ENCODE results near the gene ANGPT4. TPM values are rescaled to one million over a fixed set of nuclear protein-coding genes. Genes with fewer than 3 reads are reported as not detected.

Gene ANGPT4
- total RNA-seq, 5 donors from 2014 or later (not counting 1 experiment from before 2014, with no cell fraction given), result not detected

DNA sequence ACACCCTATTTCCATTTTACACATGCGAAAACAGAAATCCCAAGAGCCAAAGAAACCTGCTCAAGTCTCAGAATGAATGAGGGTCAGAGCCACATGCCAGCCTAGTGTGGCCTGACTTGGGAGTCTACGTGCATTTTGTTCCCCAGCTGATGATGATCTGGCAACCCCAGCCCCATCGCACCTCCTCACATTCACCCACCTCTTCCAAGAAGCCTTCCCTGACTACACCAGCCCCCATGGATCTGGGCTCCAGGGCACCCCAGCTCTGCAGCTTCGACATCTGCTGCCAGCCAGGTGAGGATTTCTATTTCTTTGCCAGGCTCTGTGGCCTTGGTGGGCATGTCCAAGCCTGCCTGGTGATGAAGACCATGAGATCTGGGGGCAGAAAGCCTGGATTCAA lies 41.0 kb downstream of the ANGPT4 start:
- CTCF ChIA-PET, result no interaction called here
- no peak overlapping the region for H3K27ac Mint-ChIP-seq
- no peak overlapping the region for H3K4me3 ChIP-seq (ENCODE audit: control insufficient read depth in 1 of 2, extremely low read depth in 1 of 2, low read length in 1 of 2)
- H3K9me3 ChIP-seq, result no peaks in the 10 kb centered on the region
- 69% methylated on average over 3 of the region's 4 CpGs for WGBS (ENCODE audit: insufficient coverage)
- peaks cover 0 to 5% of the 10 kb centered on the region in 2 donors for H3K27me3 Mint-ChIP-seq
- H3K27ac ChIP-seq (ENCODE audit: low read length), result no peak overlapping the region
- no peaks in the 10 kb centered on the region for H3K4me1 ChIP-seq (ENCODE audit: control insufficient read depth in 1 of 2, extremely low read depth in 1 of 2, insufficient read depth in 2 of 2, low read length in 2 of 2)
- POLR2A ChIA-PET, result no interaction called here
- H3K36me3 Mint-ChIP-seq, result no peaks in the 10 kb centered on the region
- no peak for DNase-seq
- no peak overlapping the region for H3K4me3 Mint-ChIP-seq
- H3K27me3 ChIP-seq (replicated peaks in 1 of 2; ENCODE audit: control insufficient read depth in 2 of 2, extremely low read depth in 1 of 2, insufficient read depth in 2 of 2, low read length in 1 of 2), result peaks cover 0 to 18% of the 10 kb centered on the region in 2 experiments
- no peak for ATAC-seq (replicated peaks in 1 of 4)
- H3K4me1 Mint-ChIP-seq, result peaks cover 0 to 5% (median 3%) of the 10 kb centered on the region in 3 donors
- H3K36me3 ChIP-seq (ENCODE audit: control insufficient read depth in 2 of 2, extremely low read depth in 1 of 2, insufficient read depth in 1 of 2, low read length in 1 of 2), result no peaks in the 10 kb centered on the region
- no peaks in the 10 kb centered on the region for H3K9me3 Mint-ChIP-seq

DNA sequence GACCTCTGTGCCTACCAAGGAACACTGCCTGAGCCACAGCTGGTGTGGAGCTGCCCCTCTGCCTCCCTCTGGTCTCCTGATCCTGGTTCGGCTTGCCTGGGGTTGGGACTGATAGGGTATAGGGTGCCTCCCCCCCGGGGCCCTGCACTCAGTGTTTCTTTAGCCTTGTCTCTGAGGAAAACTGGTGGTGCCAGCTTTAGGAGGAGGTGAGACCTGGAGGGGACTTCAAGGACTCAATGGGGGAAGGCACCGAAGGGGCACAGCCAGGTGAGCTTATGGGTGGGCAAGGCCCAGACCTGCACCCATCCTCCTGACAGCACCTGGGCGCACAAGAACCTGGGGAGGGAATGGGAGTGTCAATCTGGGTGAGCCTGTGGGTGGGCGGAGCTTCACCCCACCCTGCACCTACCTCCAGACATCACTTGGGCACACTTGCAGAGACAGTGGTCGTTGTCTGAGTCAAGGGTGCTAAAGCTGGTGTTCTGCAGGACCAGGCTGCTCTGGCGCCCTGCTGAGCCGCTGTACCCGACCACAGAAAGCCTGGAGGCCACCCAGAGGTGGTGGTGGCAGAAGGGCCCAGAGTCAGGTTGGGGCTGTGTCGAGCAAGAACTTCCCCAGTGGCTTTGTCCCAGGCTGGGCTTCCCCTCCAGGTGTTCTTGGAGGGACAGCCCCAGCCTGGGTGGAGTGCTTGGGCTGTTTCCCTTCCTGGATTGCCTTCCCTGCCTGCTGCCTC lies 42.1 kb downstream of the ANGPT4 start:
- H3K27ac Mint-ChIP-seq, result no peak overlapping the region
- ATAC-seq (replicated peaks in 1 of 4) (no peak), DNase-seq (no peak)
- Histone ChIP-seq H3K4me1 (ENCODE audit: control insufficient read depth in 1 of 2, extremely low read depth in 1 of 2, insufficient read depth in 2 of 2, low read length in 2 of 2) (no peaks in the 10 kb centered on the region), H3K27ac (ENCODE audit: low read length) (no peak overlapping the region), H3K36me3 (ENCODE audit: control insufficient read depth in 2 of 2, extremely low read depth in 1 of 2, insufficient read depth in 1 of 2, low read length in 1 of 2) (no peaks in the 10 kb centered on the region), H3K27me3 (replicated peaks in 1 of 2; ENCODE audit: control insufficient read depth in 2 of 2, extremely low read depth in 1 of 2, insufficient read depth in 2 of 2, low read length in 1 of 2) (peaks cover 0 to 27% of the 10 kb centered on the region in 2 experiments), H3K9me3 (no peaks in the 10 kb centered on the region), H3K4me3 (ENCODE audit: control insufficient read depth in 1 of 2, extremely low read depth in 1 of 2, low read length in 1 of 2) (no peak overlapping the region)
- H3K27me3 Mint-ChIP-seq, result peaks cover 0 to 11% of the 10 kb centered on the region in 2 donors
- ChIA-PET CTCF (no interaction called here), POLR2A (no interaction called here)
- no peaks in the 10 kb centered on the region for H3K9me3 Mint-ChIP-seq
- H3K4me1 Mint-ChIP-seq, result peaks cover 0 to 5% (median 3%) of the 10 kb centered on the region in 3 donors
- H3K4me3 Mint-ChIP-seq, result no peak overlapping the region
- H3K36me3 Mint-ChIP-seq, result no peaks in the 10 kb centered on the region
- WGBS (ENCODE audit: insufficient coverage), result 55% methylated on average over 6 of the region's 10 CpGs

DNA sequence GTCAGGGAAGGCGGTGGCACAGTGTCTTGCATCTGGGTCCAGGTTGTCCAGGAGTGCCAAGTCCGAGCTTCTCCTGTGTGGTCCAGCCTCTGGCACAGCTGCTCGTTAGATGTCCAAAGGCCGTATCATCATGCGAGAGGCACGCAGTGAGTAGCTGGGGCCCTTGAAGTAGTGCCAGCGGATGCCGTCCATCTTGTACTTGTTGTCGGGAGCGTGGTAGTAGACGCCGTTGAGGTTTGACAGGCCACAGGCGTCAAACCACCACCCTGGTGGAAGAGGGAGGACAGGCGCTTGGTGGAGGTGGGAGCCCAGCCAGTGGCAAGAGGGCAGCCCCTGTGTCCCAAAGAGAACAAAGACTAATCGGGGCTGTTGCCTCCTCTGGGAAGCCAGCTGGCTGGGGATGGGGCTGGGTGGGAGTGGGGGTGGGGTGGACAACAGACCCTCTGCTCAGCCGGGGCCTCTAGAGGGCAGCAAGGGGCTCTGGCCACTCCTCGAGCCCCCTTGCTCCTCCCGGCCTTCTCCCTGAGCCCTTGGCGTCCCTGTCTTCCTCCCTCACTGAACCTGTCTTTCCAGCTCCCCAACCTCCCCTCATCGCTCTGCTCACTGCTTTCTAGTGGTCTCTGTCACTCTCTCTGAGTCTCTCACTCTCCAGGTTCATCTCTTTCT lies 43.1 kb downstream of the ANGPT4 start:
- ATAC-seq (replicated peaks in 1 of 4) (no peak), DNase-seq (no peak)
- Histone ChIP-seq H3K36me3 (ENCODE audit: control insufficient read depth in 2 of 2, extremely low read depth in 1 of 2, insufficient read depth in 1 of 2, low read length in 1 of 2) (no peaks in the 10 kb centered on the region), H3K27ac (ENCODE audit: low read length) (no peak overlapping the region), H3K9me3 (no peaks in the 10 kb centered on the region), H3K4me3 (ENCODE audit: control insufficient read depth in 1 of 2, extremely low read depth in 1 of 2, low read length in 1 of 2) (no peak overlapping the region), H3K4me1 (ENCODE audit: control insufficient read depth in 1 of 2, extremely low read depth in 1 of 2, insufficient read depth in 2 of 2, low read length in 2 of 2) (no peaks in the 10 kb centered on the region), H3K27me3 (replicated peaks in 1 of 2; ENCODE audit: control insufficient read depth in 2 of 2, extremely low read depth in 1 of 2, insufficient read depth in 2 of 2, low read length in 1 of 2) (peaks cover 0 to 27% of the 10 kb centered on the region in 2 experiments)
- CTCF ChIA-PET, result no interaction called here
- POLR2A ChIA-PET, result no interaction called here
- Mint-ChIP-seq H3K27me3 (peaks cover 0 to 11% of the 10 kb centered on the region in 2 donors), H3K36me3 (no peaks in the 10 kb centered on the region), H3K4me3 (no peak overlapping the region), H3K4me1 (peaks cover 0 to 5% (median 3%) of the 10 kb centered on the region in 3 donors), H3K27ac (no peak overlapping the region), H3K9me3 (no peaks in the 10 kb centered on the region)
- 80% methylated on average over 18 of the region's 20 CpGs for WGBS (ENCODE audit: insufficient coverage)

DNA sequence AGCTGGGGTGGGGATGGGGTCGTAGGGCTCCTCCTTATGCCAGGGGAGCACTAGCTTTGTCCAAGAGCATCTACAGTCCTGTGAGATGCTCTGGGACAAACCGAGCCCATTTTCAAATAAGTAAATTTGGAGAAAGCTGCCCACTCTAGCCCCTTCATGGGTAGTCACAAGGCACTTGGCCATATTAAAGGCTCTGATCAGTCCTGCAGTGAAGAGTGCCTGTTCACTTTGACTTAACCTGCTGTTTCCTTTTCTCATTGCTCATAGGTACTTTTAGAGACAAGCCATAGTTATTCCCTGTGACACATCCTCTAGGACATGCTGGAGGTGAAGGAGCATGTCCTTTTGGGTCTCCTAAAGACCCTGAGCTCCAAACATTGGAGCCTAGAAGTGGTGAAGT lies 44.2 kb downstream of the ANGPT4 start:
- H3K9me3 ChIP-seq, result no peaks in the 10 kb centered on the region
- no peaks in the 10 kb centered on the region for H3K4me1 ChIP-seq (ENCODE audit: control insufficient read depth in 1 of 2, extremely low read depth in 1 of 2, insufficient read depth in 2 of 2, low read length in 2 of 2)
- H3K27me3 ChIP-seq (replicated peaks in 1 of 2; ENCODE audit: control insufficient read depth in 2 of 2, extremely low read depth in 1 of 2, insufficient read depth in 2 of 2, low read length in 1 of 2), result peaks cover 0 to 22% of the 10 kb centered on the region in 2 experiments
- H3K27ac Mint-ChIP-seq, result no peak overlapping the region
- H3K36me3 Mint-ChIP-seq, result no peaks in the 10 kb centered on the region
- no peaks in the 10 kb centered on the region for H3K9me3 Mint-ChIP-seq
- 50% methylated on average over 2 of the region's 2 CpGs for WGBS (ENCODE audit: insufficient coverage)
- peaks cover 0 to 5% (median 3%) of the 10 kb centered on the region in 3 donors for H3K4me1 Mint-ChIP-seq
- ChIA-PET POLR2A (no interaction called here), CTCF (no interaction called here)
- DNase-seq, result no peak
- H3K27me3 Mint-ChIP-seq, result peaks cover 0 to 11% of the 10 kb centered on the region in 2 donors
- no peak overlapping the region for H3K4me3 ChIP-seq (ENCODE audit: control insufficient read depth in 1 of 2, extremely low read depth in 1 of 2, low read length in 1 of 2)
- H3K27ac ChIP-seq (ENCODE audit: low read length), result no peak overlapping the region
- H3K36me3 ChIP-seq (ENCODE audit: control insufficient read depth in 2 of 2, extremely low read depth in 1 of 2, insufficient read depth in 1 of 2, low read length in 1 of 2), result no peaks in the 10 kb centered on the region
- H3K4me3 Mint-ChIP-seq, result no peak overlapping the region
- no peak for ATAC-seq (replicated peaks in 1 of 4)

DNA sequence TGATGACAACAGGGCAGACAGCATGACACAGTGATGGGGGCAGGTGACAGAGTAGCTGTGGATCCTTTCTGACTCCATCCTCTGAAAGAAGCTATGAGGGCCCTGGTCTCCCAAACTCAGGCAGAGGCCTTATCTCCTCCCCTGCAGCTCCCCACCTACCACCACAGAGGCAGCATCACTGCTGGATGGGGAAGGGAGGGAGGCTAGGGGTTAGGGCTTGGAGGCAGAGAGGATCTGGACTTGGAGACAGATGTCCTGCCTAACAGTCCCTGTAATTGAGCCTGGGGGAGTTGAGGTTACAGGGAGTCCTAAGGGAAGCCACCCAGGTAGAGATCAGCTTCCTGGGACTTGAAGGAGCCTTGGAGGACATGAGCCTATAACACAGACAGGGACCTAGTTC lies 44.7 kb downstream of the ANGPT4 start:
- DNase-seq (no peak), ATAC-seq (replicated peaks in 1 of 4) (no peak)
- Mint-ChIP-seq H3K36me3 (no peaks in the 10 kb centered on the region), H3K4me1 (peaks cover 0 to 5% (median 3%) of the 10 kb centered on the region in 3 donors), H3K27me3 (peaks cover 0 to 11% of the 10 kb centered on the region in 2 donors), H3K9me3 (no peaks in the 10 kb centered on the region), H3K27ac (no peak overlapping the region), H3K4me3 (no peak overlapping the region)
- Histone ChIP-seq H3K4me3 (ENCODE audit: control insufficient read depth in 1 of 2, extremely low read depth in 1 of 2, low read length in 1 of 2) (no peak overlapping the region), H3K27me3 (replicated peaks in 1 of 2; ENCODE audit: control insufficient read depth in 2 of 2, extremely low read depth in 1 of 2, insufficient read depth in 2 of 2, low read length in 1 of 2) (peaks cover 0 to 22% of the 10 kb centered on the region in 2 experiments), H3K9me3 (no peaks in the 10 kb centered on the region), H3K4me1 (ENCODE audit: control insufficient read depth in 1 of 2, extremely low read depth in 1 of 2, insufficient read depth in 2 of 2, low read length in 2 of 2) (no peaks in the 10 kb centered on the region), H3K36me3 (ENCODE audit: control insufficient read depth in 2 of 2, extremely low read depth in 1 of 2, insufficient read depth in 1 of 2, low read length in 1 of 2) (no peaks in the 10 kb centered on the region), H3K27ac (ENCODE audit: low read length) (no peak overlapping the region)
- POLR2A ChIA-PET, result no interaction called here
- CTCF ChIA-PET, result no interaction called here

DNA sequence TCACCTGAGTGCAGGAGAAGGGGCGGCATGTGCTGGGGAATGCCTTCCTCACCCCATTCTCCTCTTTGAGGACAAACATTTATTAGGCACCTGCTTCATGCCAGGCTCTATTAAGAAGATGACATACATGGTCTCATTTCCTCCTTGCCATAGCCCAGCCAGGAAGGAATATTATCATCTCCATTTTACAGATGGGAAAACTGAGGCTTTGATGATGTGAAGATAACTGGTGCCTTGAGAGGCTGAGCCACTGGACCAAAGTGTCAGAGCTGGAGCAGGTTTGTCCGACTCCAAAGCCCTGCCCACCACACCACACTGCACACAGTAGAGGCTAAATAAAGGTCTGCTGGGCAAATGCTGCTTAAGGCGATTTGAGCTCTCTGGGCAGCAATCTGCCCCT lies 45.4 kb downstream of the ANGPT4 start:
- no peaks in the 10 kb centered on the region for H3K4me1 ChIP-seq (ENCODE audit: control insufficient read depth in 1 of 2, extremely low read depth in 1 of 2, insufficient read depth in 2 of 2, low read length in 2 of 2)
- WGBS (ENCODE audit: insufficient coverage), result 83% methylated on average over 1 of the region's 3 CpGs
- DNase-seq (no peak), ATAC-seq (replicated peaks in 1 of 4) (no peak)
- no peak overlapping the region for H3K4me3 ChIP-seq (ENCODE audit: control insufficient read depth in 1 of 2, extremely low read depth in 1 of 2, low read length in 1 of 2)
- H3K36me3 ChIP-seq (ENCODE audit: control insufficient read depth in 2 of 2, extremely low read depth in 1 of 2, insufficient read depth in 1 of 2, low read length in 1 of 2), result no peaks in the 10 kb centered on the region
- H3K9me3 Mint-ChIP-seq, result no peaks in the 10 kb centered on the region
- ChIA-PET CTCF (no interaction called here), POLR2A (no interaction called here)
- peaks cover 0 to 5% (median 3%) of the 10 kb centered on the region in 3 donors for H3K4me1 Mint-ChIP-seq
- H3K27ac ChIP-seq (ENCODE audit: low read length), result no peak overlapping the region
- H3K36me3 Mint-ChIP-seq, result no peaks in the 10 kb centered on the region
- no peak overlapping the region for H3K27ac Mint-ChIP-seq
- peaks cover 0 to 11% of the 10 kb centered on the region in 2 donors for H3K27me3 Mint-ChIP-seq
- H3K9me3 ChIP-seq, result no peaks in the 10 kb centered on the region
- peaks cover 0 to 19% of the 10 kb centered on the region in 2 experiments for H3K27me3 ChIP-seq (replicated peaks in 1 of 2; ENCODE audit: control insufficient read depth in 2 of 2, extremely low read depth in 1 of 2, insufficient read depth in 2 of 2, low read length in 1 of 2)
- H3K4me3 Mint-ChIP-seq, result no peak overlapping the region

Data from T-cell (primary cell).